A549 (cell line): ENCODE data around the gene DYNC2I2. TPM values are rescaled to one million over a fixed set of nuclear protein-coding genes. Genes with fewer than 3 reads are reported as not detected.

Experiments used
- ATAC-seq, 2 experiments: fragments of 200-7000 bp in 1 of 2; fragments of >200 bp in 1 of 2; cut with Nextera tagmentation in 1 of 2; cut with Tn5 transposase in 1 of 2; 3 replicates each; pipeline versions ENCODE4 v1.8.0 to v1.9.1; 2018 to 2020; ENCODE audit warnings: mild to moderate bottlenecking in 1 of 2, moderate library complexity in 1 of 2
- CTCF ChIA-PET: fragments of 300-600 bp; sonication (Branson Sonifier 250); formaldehyde crosslinking; extraction: SDS; loops from one replicate; lab custom pipeline; 2021; ENCODE audit warnings: antibody characterized with exemption, inconsistent platforms; lab: Yijun Ruan, JAX
- POLR2A ChIA-PET: fragments of 350-600 bp; formaldehyde crosslinking; extraction: SDS; loops from one replicate; lab custom pipeline; 2021; ENCODE audit warnings: antibody characterized with exemption, inconsistent platforms; lab: Yijun Ruan, JAX
- DNase-seq, 2 experiments: peaks; one replicate each; pipeline versions ENCODE4 v3.0.0 to v3.0.0-alpha.2; 2011 to 2016; ENCODE audit warnings: low read depth in 1 of 2, low spot score in 1 of 2
- FAIRE-seq: peaks from 2 replicates; lab custom pipeline; 2011; peaks lifted over from hg19 to GRCh38; lab: Jason Lieb, UNC
- H3K27ac ChIP-seq, 2 experiments: fragments of >200 bp; sonication (Bioruptor Twin); formaldehyde crosslinking; 3 replicates each; pipeline ENCODE4 v1.5.1; 2016 to 2017
- H3K4me1 ChIP-seq: fragments of >200 bp; sonication (Bioruptor Twin); formaldehyde crosslinking; 3 replicates; pipeline ENCODE4 v1.6.1; 2016
- H3K4me2 ChIP-seq: fragments of >200 bp; sonication (Bioruptor Twin); formaldehyde crosslinking; 3 replicates; pipeline ENCODE4 v1.6.1; 2016
- H3K4me3 ChIP-seq: fragments of >200 bp; sonication (Bioruptor Twin); formaldehyde crosslinking; 3 replicates; pipeline ENCODE4 v1.5.1; 2016
- H3K9me3 ChIP-seq: fragments of >200 bp; sonication (Bioruptor Twin); formaldehyde crosslinking; 3 replicates; pipeline ENCODE4 v1.6.1; 2016
- BCL3 ChIP-seq: fragments of >200 bp; sonication (Bioruptor Twin); formaldehyde crosslinking; IDR thresholded peaks from 3 replicates; pipeline ENCODE4 v1.6.1; 2016
- BHLHE40 ChIP-seq: IDR thresholded peaks from 2 replicates; pipeline ENCODE4 v1.6.1; 2012; ENCODE audit warnings: low read depth, low read length, inconsistent platforms
- CBX2 ChIP-seq: fragments of 200-600 bp; sonication (generic); IDR thresholded peaks from 2 replicates; pipeline ENCODE4 v1.6.1; 2016; ENCODE audit warnings: low read depth, mild to moderate bottlenecking, borderline replicate concordance
- CBX8 ChIP-seq: fragments of 200-600 bp; sonication (generic); IDR thresholded peaks from 2 replicates; pipeline ENCODE4 v1.6.1; 2016
- CHD2 ChIP-seq: fragments of 150-350 bp; IDR thresholded peaks from 2 replicates; pipeline ENCODE4 v1.6.1; 2014; ENCODE audit warnings: low read length; ENCODE audit not compliant: partially characterized antibody
- EHMT2 ChIP-seq: fragments of 200-600 bp; sonication (generic); IDR thresholded peaks from 2 replicates; pipeline ENCODE4 v1.6.1; 2016; ENCODE audit warnings: antibody characterized with exemption, low read depth, mild to moderate bottlenecking, moderate library complexity
- ESRRA ChIP-seq: fragments of 150-350 bp; IDR thresholded peaks from 2 replicates; pipeline ENCODE4 v1.6.1; 2014; ENCODE audit warnings: mild to moderate bottlenecking, low read length, borderline replicate concordance
- FOXS1 ChIP-seq: fragments of 250-450 bp; sonication (Bioruptor Pico); IDR thresholded peaks from 2 replicates; pipeline ENCODE4 v1.5.0; 2020; ENCODE audit warnings: mild to moderate bottlenecking, moderate library complexity
- GATA3 ChIP-seq: IDR thresholded peaks from 2 replicates; pipeline ENCODE4 v1.6.1; 2012; ENCODE audit warnings: borderline replicate concordance
- HOXA7 ChIP-seq: fragments of 250-450 bp; sonication (Bioruptor Pico); IDR thresholded peaks from 2 replicates; pipeline ENCODE4 v1.5.0; 2020; ENCODE audit warnings: mild to moderate bottlenecking, moderate library complexity
- HOXB13 ChIP-seq: fragments of 250-450 bp; sonication (Bioruptor Pico); IDR thresholded peaks from 2 replicates; pipeline ENCODE4 v1.5.0; 2020; ENCODE audit warnings: low read depth, mild to moderate bottlenecking, moderate library complexity
- HOXB5 ChIP-seq: fragments of 250-450 bp; sonication (Bioruptor Pico); IDR thresholded peaks from 2 replicates; pipeline ENCODE4 v1.5.0; 2020; ENCODE audit warnings: mild to moderate bottlenecking, moderate library complexity
- JUN ChIP-seq, 2 experiments: fragments of >200 bp; sonication (Bioruptor Twin); formaldehyde crosslinking; IDR thresholded peaks; 2 replicates in 1 of 2; 3 replicates in 1 of 2; pipeline ENCODE4 v1.6.1; 2016 to 2017
- JUNB ChIP-seq: fragments of >200 bp; sonication (Bioruptor Twin); formaldehyde crosslinking; IDR thresholded peaks from 2 replicates; pipeline ENCODE4 v1.6.1; 2016
- KDM5A ChIP-seq: fragments of 200-600 bp; sonication (generic); IDR thresholded peaks from 2 replicates; pipeline ENCODE4 v1.6.1; 2016; ENCODE audit warnings: antibody characterized with exemption, mild to moderate bottlenecking
- MAX ChIP-seq: IDR thresholded peaks from 2 replicates; pipeline ENCODE4 v1.6.1; 2012
- MAZ ChIP-seq: fragments of 150-350 bp; IDR thresholded peaks from 2 replicates; pipeline ENCODE4 v1.6.1; 2014; ENCODE audit warnings: antibody characterized with exemption, low read depth, low read length, borderline replicate concordance
- NFE2L2 ChIP-seq: fragments of 150-350 bp; conservative IDR thresholded peaks from 2 replicates; pipeline ENCODE4 v1.6.1; 2014; ENCODE audit warnings: low read length
- NR3C1 ChIP-seq: fragments of >200 bp; sonication (Bioruptor Twin); formaldehyde crosslinking; IDR thresholded peaks from 3 replicates; pipeline ENCODE4 v1.6.1; 2017
- PHF8 ChIP-seq: fragments of 200-600 bp; sonication (generic); IDR thresholded peaks from 2 replicates; pipeline ENCODE4 v1.6.1; 2016; ENCODE audit warnings: low read depth, mild to moderate bottlenecking, antibody characterized with exemption, moderate library complexity, borderline replicate concordance
- RARB ChIP-seq: fragments of 250-450 bp; sonication (Bioruptor Pico); IDR thresholded peaks from 2 replicates; pipeline ENCODE4 v1.8.0; 2021; ENCODE audit warnings: mild to moderate bottlenecking, moderate library complexity
- RCOR1 ChIP-seq: fragments of 150-350 bp; IDR thresholded peaks from 2 replicates; pipeline ENCODE4 v1.6.1; 2014; ENCODE audit warnings: antibody characterized with exemption, low read length, low read depth
- RNF2 ChIP-seq: fragments of 200-600 bp; sonication (generic); IDR thresholded peaks from 2 replicates; pipeline ENCODE4 v1.6.1; 2016; ENCODE audit warnings: low read depth, mild to moderate bottlenecking, antibody characterized with exemption, moderate library complexity, borderline replicate concordance
- SREBF2 ChIP-seq: fragments of 450-650 bp; IDR thresholded peaks from 2 replicates; pipeline ENCODE4 v1.6.1; 2014; ENCODE audit warnings: mild to moderate bottlenecking, moderate library complexity
- TP53 ChIP-seq: fragments of 250-450 bp; sonication (Bioruptor Pico); IDR thresholded peaks from 2 replicates; pipeline ENCODE4 v1.5.0; 2021; ENCODE audit warnings: mild to moderate bottlenecking, moderate library complexity
- USF2 ChIP-seq: fragments of 450-650 bp; IDR thresholded peaks from 2 replicates; pipeline ENCODE4 v1.6.1; 2014; ENCODE audit warnings: antibody characterized with exemption
- ZC3H11A ChIP-seq: fragments of 450-650 bp; IDR thresholded peaks from 2 replicates; pipeline ENCODE4 v1.6.1; 2014; ENCODE audit warnings: antibody characterized with exemption, mild to moderate bottlenecking
- ZFP36 ChIP-seq: fragments of 450-650 bp; IDR thresholded peaks from 2 replicates; pipeline ENCODE4 v1.6.1; 2014; ENCODE audit warnings: borderline replicate concordance; ENCODE audit not compliant: partially characterized antibody
- ZSCAN20 ChIP-seq: fragments of 250-450 bp; sonication (Bioruptor Pico); IDR thresholded peaks from 2 replicates; pipeline ENCODE4 v1.8.0; 2022; ENCODE audit warnings: mild to moderate bottlenecking, moderate library complexity
- WGBS: methylation state at CpG from one replicate; pipeline ENCODE4 v1.1.6; 2017; ENCODE audit errors: missing lambda C conversion rate; 5-methylcytosine and 5-hydroxymethylcytosine counted together
- polyA plus RNA-seq, 4 experiments: library from polyadenylated mRNA; depleted of rRNA in 3 of 4; stranded (reverse); fragments of >200 nt; fragmentation: RNase III in 1 of 4; extraction: RNeasy Plus Mini Kit Qiagen cat#74134 plus additional on column Dnase treatment in 1 of 4; gene quantifications; 2 replicates in 3 of 4; 3 replicates in 1 of 4; pipeline ENCODE4 v1.2.3, GENCODE V29; 2011 to 2017
- TF ChIP-seq, protein P1 (sequence below): fragments of 150-350 bp; IDR thresholded peaks from 2 replicates; pipeline ENCODE4 v1.6.1; 2014; ENCODE audit warnings: low read depth, mild to moderate bottlenecking, low read length
- TF ChIP-seq, protein P2 (sequence below): fragments of 250-450 bp; sonication (Bioruptor Pico); IDR thresholded peaks from 2 replicates; pipeline ENCODE4 v1.5.0; 2020; ENCODE audit warnings: low read depth, mild to moderate bottlenecking, moderate library complexity
- TF ChIP-seq, protein P3 (sequence below): fragments of >200 bp; sonication (Bioruptor Twin); formaldehyde crosslinking; IDR thresholded peaks from 2 replicates; pipeline ENCODE4 v1.6.1; 2016
- TF ChIP-seq, protein P4 (sequence below): fragments of >200 bp; sonication (Bioruptor Twin); formaldehyde crosslinking; IDR thresholded peaks from 3 replicates; pipeline ENCODE4 v1.5.1; 2016
- TF ChIP-seq, protein P5 (sequence below): IDR thresholded peaks from 2 replicates; pipeline ENCODE4 v1.6.1; 2012

Gene DYNC2I2
- polyA plus RNA-seq, 2 of the 4 experiments (the other 2 are of a cell fraction), result 57.3 to 117 TPM

DNA sequence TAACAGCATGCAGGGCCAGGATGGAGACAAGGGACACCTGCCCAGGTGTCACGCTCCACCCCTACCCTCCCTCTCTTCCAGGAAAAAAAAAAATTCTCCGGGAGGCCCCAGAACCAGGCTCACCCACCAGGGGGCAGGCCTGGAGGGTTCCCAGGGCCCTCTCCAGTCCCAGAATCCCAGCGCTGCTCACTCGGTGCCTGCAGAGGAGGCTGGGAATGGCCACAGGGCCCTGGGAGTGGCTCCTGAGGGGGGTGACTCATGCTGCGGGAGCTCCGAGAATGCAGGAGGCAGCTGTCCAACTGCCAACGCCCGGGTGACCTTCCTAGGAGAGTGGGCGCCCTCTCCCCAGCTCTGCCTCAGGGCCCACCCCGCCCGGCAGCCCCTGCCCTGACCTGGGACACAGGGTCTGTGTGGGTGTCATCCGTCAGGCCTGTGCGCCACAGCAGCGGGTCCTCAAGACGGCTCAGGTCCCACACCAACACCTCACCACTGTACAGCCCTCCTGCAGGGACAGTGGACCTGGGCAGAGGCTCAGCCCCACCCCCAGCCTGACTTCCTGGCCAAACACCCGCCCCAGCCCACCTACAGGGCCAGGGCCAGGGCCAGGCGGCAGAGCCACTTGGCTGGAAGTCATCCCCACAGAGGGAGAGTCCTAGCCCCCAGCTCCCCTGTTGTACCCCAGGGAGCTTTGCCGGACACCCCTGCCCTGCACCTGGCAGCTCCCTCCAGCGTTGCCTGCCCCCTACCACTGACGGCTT, 21.2 kb downstream of the DYNC2I2 start:
- no peaks in the 10 kb centered on the region for H3K9me3 ChIP-seq
- peak; percentile 93 to 98 for DNase-seq
- peak; percentile 72 for FAIRE-seq
- POLR2A ChIA-PET, result interaction anchor here (0.5 to 2.4 kb wide), 18 partner anchors 9 to 331 kb away, joined by 3 to 24 read pairs (median 6); partner anchors contain the start of genes CERCAM, PKN3, SET and SPOUT1
- peak overlapping the region; percentile 93 for H3K4me2 ChIP-seq
- H3K27ac ChIP-seq, result peak overlapping the region; percentile 97 to 99
- peaks cover 43% of the 10 kb centered on the region for H3K4me1 ChIP-seq
- 1% methylated on average over 10 of the region's 20 CpGs for WGBS
- CTCF ChIA-PET, result interaction anchor here (0.6 to 7.4 kb wide), 76 partner anchors 10 to 419 kb away, joined by 3 to 61 read pairs (median 4); partner anchors contain the start of genes DYNC2I2, ENDOG, PKN3 and SPTAN1
- ATAC-seq, result peak; percentile 86 to 93
- H3K4me3 ChIP-seq, result peak overlapping the region; percentile 31
- no peak for TF ChIP-seq NFE2L2
- TF ChIP-seq, protein P1, sequence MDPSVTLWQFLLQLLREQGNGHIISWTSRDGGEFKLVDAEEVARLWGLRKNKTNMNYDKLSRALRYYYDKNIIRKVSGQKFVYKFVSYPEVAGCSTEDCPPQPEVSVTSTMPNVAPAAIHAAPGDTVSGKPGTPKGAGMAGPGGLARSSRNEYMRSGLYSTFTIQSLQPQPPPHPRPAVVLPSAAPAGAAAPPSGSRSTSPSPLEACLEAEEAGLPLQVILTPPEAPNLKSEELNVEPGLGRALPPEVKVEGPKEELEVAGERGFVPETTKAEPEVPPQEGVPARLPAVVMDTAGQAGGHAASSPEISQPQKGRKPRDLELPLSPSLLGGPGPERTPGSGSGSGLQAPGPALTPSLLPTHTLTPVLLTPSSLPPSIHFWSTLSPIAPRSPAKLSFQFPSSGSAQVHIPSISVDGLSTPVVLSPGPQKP, result no peak
- TF ChIP-seq GATA3, result peak; percentile 69; the same call in 1 of the 2 replicates
- no peak for TF ChIP-seq SREBF2
- TF ChIP-seq FOXS1 (CRISPR knock-in tag), result no peak
- TF ChIP-seq JUN (IDR thresholded peaks at IDR 0.05), result peak; percentile 44 to 94; a peak in 4 of 5 replicates
- TF ChIP-seq HOXB13 (CRISPR knock-in tag), result no peak
- no peak for TF ChIP-seq PHF8
- TF ChIP-seq NR3C1, result no peak
- no peak for TF ChIP-seq ZSCAN20
- no peak for TF ChIP-seq TP53 (CRISPR knock-in tag)
- no peak for TF ChIP-seq RARB (CRISPR knock-in tag)
- no peak for TF ChIP-seq CHD2
- peak; percentile 69; the same call in 1 of the 2 replicates for TF ChIP-seq ESRRA
- TF ChIP-seq CBX8, result no peak
- TF ChIP-seq, protein P2, sequence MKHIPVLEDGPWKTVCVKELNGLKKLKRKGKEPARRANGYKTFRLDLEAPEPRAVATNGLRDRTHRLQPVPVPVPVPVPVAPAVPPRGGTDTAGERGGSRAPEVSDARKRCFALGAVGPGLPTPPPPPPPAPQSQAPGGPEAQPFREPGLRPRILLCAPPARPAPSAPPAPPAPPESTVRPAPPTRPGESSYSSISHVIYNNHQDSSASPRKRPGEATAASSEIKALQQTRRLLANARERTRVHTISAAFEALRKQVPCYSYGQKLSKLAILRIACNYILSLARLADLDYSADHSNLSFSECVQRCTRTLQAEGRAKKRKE, result no peak
- peak; percentile 68; the same call in 1 of the 3 replicates for TF ChIP-seq BCL3
- TF ChIP-seq BHLHE40, result no peak
- no peak for TF ChIP-seq HOXA7 (CRISPR knock-in tag)
- no peak for TF ChIP-seq USF2
- TF ChIP-seq MAX, result peak; percentile 55
- TF ChIP-seq MAZ, result 0 out of 2 replicates have a peak, but pooled peaks have one; percentile 21
- no peak for TF ChIP-seq HOXB5 (CRISPR knock-in tag)
- no peak for TF ChIP-seq EHMT2
- TF ChIP-seq, protein P3, sequence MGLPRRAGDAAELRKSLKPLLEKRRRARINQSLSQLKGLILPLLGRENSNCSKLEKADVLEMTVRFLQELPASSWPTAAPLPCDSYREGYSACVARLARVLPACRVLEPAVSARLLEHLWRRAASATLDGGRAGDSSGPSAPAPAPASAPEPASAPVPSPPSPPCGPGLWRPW, result no peak
- TF ChIP-seq RNF2, result no peak
- TF ChIP-seq KDM5A, result no peak
- TF ChIP-seq, protein P4, sequence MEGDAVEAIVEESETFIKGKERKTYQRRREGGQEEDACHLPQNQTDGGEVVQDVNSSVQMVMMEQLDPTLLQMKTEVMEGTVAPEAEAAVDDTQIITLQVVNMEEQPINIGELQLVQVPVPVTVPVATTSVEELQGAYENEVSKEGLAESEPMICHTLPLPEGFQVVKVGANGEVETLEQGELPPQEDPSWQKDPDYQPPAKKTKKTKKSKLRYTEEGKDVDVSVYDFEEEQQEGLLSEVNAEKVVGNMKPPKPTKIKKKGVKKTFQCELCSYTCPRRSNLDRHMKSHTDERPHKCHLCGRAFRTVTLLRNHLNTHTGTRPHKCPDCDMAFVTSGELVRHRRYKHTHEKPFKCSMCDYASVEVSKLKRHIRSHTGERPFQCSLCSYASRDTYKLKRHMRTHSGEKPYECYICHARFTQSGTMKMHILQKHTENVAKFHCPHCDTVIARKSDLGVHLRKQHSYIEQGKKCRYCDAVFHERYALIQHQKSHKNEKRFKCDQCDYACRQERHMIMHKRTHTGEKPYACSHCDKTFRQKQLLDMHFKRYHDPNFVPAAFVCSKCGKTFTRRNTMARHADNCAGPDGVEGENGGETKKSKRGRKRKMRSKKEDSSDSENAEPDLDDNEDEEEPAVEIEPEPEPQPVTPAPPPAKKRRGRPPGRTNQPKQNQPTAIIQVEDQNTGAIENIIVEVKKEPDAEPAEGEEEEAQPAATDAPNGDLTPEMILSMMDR, result peak; percentile 74
- no peak for TF ChIP-seq CBX2
- TF ChIP-seq JUNB, result peak; percentile 55
- TF ChIP-seq RCOR1, result 0 out of 2 replicates have a peak, but pooled peaks have one; percentile 47
- TF ChIP-seq ZC3H11A, result no peak
- TF ChIP-seq, protein P5, sequence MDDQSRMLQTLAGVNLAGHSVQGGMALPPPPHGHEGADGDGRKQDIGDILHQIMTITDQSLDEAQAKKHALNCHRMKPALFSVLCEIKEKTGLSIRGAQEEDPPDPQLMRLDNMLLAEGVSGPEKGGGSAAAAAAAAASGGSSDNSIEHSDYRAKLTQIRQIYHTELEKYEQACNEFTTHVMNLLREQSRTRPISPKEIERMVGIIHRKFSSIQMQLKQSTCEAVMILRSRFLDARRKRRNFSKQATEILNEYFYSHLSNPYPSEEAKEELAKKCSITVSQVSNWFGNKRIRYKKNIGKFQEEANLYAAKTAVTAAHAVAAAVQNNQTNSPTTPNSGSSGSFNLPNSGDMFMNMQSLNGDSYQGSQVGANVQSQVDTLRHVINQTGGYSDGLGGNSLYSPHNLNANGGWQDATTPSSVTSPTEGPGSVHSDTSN, result no peak
- TF ChIP-seq ZFP36, result no peak
